Measurements from ENCODE around the gene VASH1.

DNA sequence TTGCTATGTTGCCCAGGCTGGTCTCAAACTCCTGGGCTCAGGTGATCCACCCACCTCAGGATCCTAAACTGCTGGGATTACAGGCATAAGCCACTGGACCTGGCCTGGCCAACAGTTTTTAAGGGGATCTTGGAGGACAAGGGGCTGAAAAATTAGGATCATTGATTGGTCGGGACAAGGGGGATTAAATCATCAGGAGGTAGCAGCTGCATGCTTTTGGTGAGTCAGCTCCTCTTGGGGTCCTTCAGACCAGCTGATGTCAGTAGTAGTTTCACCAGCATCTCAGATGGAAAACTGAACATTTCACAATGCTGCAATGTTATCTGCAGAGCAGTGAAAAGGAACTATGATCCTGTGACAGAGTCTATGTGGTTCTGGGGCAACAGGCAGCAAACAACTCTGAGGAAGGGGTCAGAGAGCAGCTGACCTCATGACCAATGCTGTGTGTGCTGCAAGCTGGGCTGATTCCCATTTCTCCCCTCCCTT lies 71.3 kb downstream of the VASH1 start:
- TF ChIP-seq ZNF138 (tag by site-specific recombination; IDR thresholded peaks at IDR 0.05; ENCODE audit: borderline replicate concordance) (no peak), ZNF24 (tag by site-specific recombination; IDR thresholded peaks at IDR 0.05) (no peak), ZNF76 (tag by site-specific recombination; IDR thresholded peaks at IDR 0.05; ENCODE audit: borderline replicate concordance, low read depth) (no peak)
- TF ChIP-seq, protein P1, sequence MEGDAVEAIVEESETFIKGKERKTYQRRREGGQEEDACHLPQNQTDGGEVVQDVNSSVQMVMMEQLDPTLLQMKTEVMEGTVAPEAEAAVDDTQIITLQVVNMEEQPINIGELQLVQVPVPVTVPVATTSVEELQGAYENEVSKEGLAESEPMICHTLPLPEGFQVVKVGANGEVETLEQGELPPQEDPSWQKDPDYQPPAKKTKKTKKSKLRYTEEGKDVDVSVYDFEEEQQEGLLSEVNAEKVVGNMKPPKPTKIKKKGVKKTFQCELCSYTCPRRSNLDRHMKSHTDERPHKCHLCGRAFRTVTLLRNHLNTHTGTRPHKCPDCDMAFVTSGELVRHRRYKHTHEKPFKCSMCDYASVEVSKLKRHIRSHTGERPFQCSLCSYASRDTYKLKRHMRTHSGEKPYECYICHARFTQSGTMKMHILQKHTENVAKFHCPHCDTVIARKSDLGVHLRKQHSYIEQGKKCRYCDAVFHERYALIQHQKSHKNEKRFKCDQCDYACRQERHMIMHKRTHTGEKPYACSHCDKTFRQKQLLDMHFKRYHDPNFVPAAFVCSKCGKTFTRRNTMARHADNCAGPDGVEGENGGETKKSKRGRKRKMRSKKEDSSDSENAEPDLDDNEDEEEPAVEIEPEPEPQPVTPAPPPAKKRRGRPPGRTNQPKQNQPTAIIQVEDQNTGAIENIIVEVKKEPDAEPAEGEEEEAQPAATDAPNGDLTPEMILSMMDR (tag by site-specific recombination; IDR thresholded peaks at IDR 0.05), result no peak
- TF ChIP-seq, protein P2, sequence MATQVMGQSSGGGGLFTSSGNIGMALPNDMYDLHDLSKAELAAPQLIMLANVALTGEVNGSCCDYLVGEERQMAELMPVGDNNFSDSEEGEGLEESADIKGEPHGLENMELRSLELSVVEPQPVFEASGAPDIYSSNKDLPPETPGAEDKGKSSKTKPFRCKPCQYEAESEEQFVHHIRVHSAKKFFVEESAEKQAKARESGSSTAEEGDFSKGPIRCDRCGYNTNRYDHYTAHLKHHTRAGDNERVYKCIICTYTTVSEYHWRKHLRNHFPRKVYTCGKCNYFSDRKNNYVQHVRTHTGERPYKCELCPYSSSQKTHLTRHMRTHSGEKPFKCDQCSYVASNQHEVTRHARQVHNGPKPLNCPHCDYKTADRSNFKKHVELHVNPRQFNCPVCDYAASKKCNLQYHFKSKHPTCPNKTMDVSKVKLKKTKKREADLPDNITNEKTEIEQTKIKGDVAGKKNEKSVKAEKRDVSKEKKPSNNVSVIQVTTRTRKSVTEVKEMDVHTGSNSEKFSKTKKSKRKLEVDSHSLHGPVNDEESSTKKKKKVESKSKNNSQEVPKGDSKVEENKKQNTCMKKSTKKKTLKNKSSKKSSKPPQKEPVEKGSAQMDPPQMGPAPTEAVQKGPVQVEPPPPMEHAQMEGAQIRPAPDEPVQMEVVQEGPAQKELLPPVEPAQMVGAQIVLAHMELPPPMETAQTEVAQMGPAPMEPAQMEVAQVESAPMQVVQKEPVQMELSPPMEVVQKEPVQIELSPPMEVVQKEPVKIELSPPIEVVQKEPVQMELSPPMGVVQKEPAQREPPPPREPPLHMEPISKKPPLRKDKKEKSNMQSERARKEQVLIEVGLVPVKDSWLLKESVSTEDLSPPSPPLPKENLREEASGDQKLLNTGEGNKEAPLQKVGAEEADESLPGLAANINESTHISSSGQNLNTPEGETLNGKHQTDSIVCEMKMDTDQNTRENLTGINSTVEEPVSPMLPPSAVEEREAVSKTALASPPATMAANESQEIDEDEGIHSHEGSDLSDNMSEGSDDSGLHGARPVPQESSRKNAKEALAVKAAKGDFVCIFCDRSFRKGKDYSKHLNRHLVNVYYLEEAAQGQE (tag by site-specific recombination; IDR thresholded peaks at IDR 0.05), result no peak
